GM12878 (cell line): ENCODE data around the gene DNAJC4. TPM values are rescaled to one million over a fixed set of nuclear protein-coding genes. Genes with fewer than 3 reads are reported as not detected.

Experiments used
- ATAC-seq: fragments of 200-7000 bp; cut with Tn5 transposase; 3 replicates; pipeline ENCODE4 v1.9.1; 2020; ENCODE audit warnings: mild to moderate bottlenecking, moderate library complexity
- BruUV-seq: library from RNA; stranded (reverse); fragments of 400-500 nt; replicated peaks from 2 replicates; lab custom pipeline; 2021; lab: Mats Ljungman, UMichigan
- CTCF ChIA-PET: fragments of 300-600 bp; sonication (Branson Sonifier 250); formaldehyde crosslinking; extraction: SDS; loops from one replicate; lab custom pipeline; 2021; ENCODE audit warnings: inconsistent platforms; lab: Yijun Ruan, JAX
- POLR2A ChIA-PET: fragments of 350-600 bp; formaldehyde crosslinking; extraction: SDS; loops from one replicate; lab custom pipeline; 2021; ENCODE audit warnings: inconsistent platforms; lab: Charles Lee
- RAD21 ChIA-PET: fragments of 300-600 bp; sonication (Branson Sonifier 250); formaldehyde crosslinking; loops from one replicate; lab custom pipeline; 2023; ENCODE audit warnings: antibody characterized with exemption; ENCODE audit not compliant: unreplicated experiment; lab: Charles Lee
- SMC1A ChIA-PET: fragments of 300-600 bp; sonication (Branson Sonifier 250); formaldehyde crosslinking; loops from one replicate; lab custom pipeline; 2023; ENCODE audit not compliant: unreplicated experiment, uncharacterized antibody; lab: Charles Lee
- DNase-seq: peaks from one replicate; pipeline ENCODE4 v3.0.0-alpha.2; 2011; ENCODE audit warnings: low read depth, low spot score
- FAIRE-seq: peaks from 3 replicates; lab custom pipeline; 2011; peaks lifted over from hg19 to GRCh38; lab: Jason Lieb, UNC
- H2AFZ ChIP-seq: 2 replicates; pipeline ENCODE4 v1.6.0; 2011; ENCODE audit warnings: low read depth, low read length, control low read depth; ENCODE audit not compliant: control insufficient read depth
- H3K27ac ChIP-seq: 2 replicates; pipeline ENCODE4 v1.5.1; 2011; ENCODE audit warnings: control low read depth; ENCODE audit not compliant: control insufficient read depth, insufficient read depth
- H3K27me3 ChIP-seq, 2 experiments: replicated peaks in 1 of 2; 2 replicates each; pipeline versions ENCODE4 v1.6.0 to v1.6.1; 2011; ENCODE audit warnings: low read length in 1 of 2; ENCODE audit not compliant: control insufficient read depth in 2 of 2, insufficient read depth in 2 of 2
- H3K36me3 ChIP-seq, 2 experiments: 2 replicates each; pipeline ENCODE4 v1.5.1; 2011; ENCODE audit warnings: low read length in 1 of 2; ENCODE audit not compliant: control insufficient read depth in 2 of 2, insufficient read depth in 2 of 2
- H3K4me1 ChIP-seq: 2 replicates; pipeline ENCODE4 v1.6.1; 2011; ENCODE audit warnings: mild to moderate bottlenecking, low read length, moderate library complexity, mixed read lengths; ENCODE audit not compliant: control insufficient read depth, insufficient read depth
- H3K4me2 ChIP-seq: 2 replicates; pipeline ENCODE4 v1.6.0; 2011; ENCODE audit warnings: control low read depth; ENCODE audit not compliant: control insufficient read depth, insufficient read depth
- H3K4me3 ChIP-seq: fragments of 200-600 bp; sonication (generic); 2 replicates; pipeline ENCODE4 v1.5.1; 2016
- H3K79me2 ChIP-seq: 2 replicates; pipeline ENCODE4 v1.6.0; 2011; ENCODE audit warnings: low read length; ENCODE audit not compliant: control insufficient read depth, insufficient read depth
- H3K9ac ChIP-seq: 2 replicates; pipeline ENCODE4 v1.8.0; 2011; ENCODE audit warnings: low read length, control low read depth, mixed read lengths; ENCODE audit not compliant: control insufficient read depth, insufficient read depth
- H3K9me3 ChIP-seq: replicated peaks from 3 replicates; pipeline ENCODE4 v1.5.1; 2011; ENCODE audit warnings: mild to moderate bottlenecking, low read length; ENCODE audit not compliant: control insufficient read depth, insufficient read depth
- H4K20me1 ChIP-seq: 2 replicates; pipeline ENCODE4 v1.6.0; 2011; ENCODE audit not compliant: control insufficient read depth, insufficient read depth
- ATF7 ChIP-seq: fragments of 450-650 bp; IDR thresholded peaks from 2 replicates; pipeline ENCODE4 v1.6.1; 2016; ENCODE audit warnings: low read depth, mild to moderate bottlenecking
- CBFB ChIP-seq: IDR thresholded peaks from 2 replicates; pipeline ENCODE4 v1.6.1; 2016; ENCODE audit warnings: antibody characterized with exemption, low read depth
- CHD1 ChIP-seq: IDR thresholded peaks from 2 replicates; pipeline ENCODE4 v1.6.1; 2012; ENCODE audit warnings: low read depth, low read length, improper control_type of control experiment
- CREM ChIP-seq: IDR thresholded peaks from 2 replicates; pipeline ENCODE4 v1.6.1; 2014; ENCODE audit warnings: antibody characterized with exemption, low read depth
- DPF2 ChIP-seq: fragments of 450-650 bp; IDR thresholded peaks from 2 replicates; pipeline ENCODE4 v1.6.1; 2017; ENCODE audit warnings: mild to moderate bottlenecking
- MTA3 ChIP-seq: IDR thresholded peaks from 2 replicates; pipeline ENCODE4 v1.6.1; 2012; ENCODE audit warnings: low read length, inconsistent platforms, borderline replicate concordance
- NFIC ChIP-seq: IDR thresholded peaks from 2 replicates; pipeline ENCODE4 v1.6.1; 2012; ENCODE audit warnings: low read depth, mild to moderate bottlenecking, inconsistent platforms, low read length, moderate library complexity
- RELA ChIP-seq: fragments of 450-650 bp; IDR thresholded peaks from 2 replicates; pipeline ENCODE4 v1.8.0; 2014; ENCODE audit warnings: borderline replicate concordance; ENCODE audit not compliant: partially characterized antibody
- SMARCA5 ChIP-seq: fragments of 450-650 bp; IDR thresholded peaks from 2 replicates; pipeline ENCODE4 v1.6.1; 2017; ENCODE audit warnings: mild to moderate bottlenecking
- TAF1 ChIP-seq: IDR thresholded peaks from 2 replicates; pipeline ENCODE4 v1.6.1; 2011; ENCODE audit warnings: mild to moderate bottlenecking, low read depth, low read length, borderline replicate concordance
- TARDBP ChIP-seq: IDR thresholded peaks from 2 replicates; pipeline ENCODE4 v1.6.1; 2016; ENCODE audit warnings: borderline replicate concordance
- ZSCAN29 ChIP-seq: fragments of 450-650 bp; IDR thresholded peaks from 2 replicates; pipeline ENCODE4 v1.6.1; 2017; ENCODE audit warnings: mild to moderate bottlenecking, moderate library complexity
- WGBS: methylation state at CpG from one replicate; pipeline ENCODE4 v1.1.6; 2016; ENCODE audit warnings: low lambda C conversion rate; ENCODE audit not compliant: insufficient replicate concordance, insufficient coverage; ENCODE audit errors: missing lambda C conversion rate; 5-methylcytosine and 5-hydroxymethylcytosine counted together
- in situ Hi-C: fragments of 300-500 bp; cut with MboI; formaldehyde crosslinking; loops from 9 replicates; pipeline ENCODE4 v1.14.3; 2018; ENCODE audit warnings: mixed read lengths
- intact Hi-C: fragments of 100-400 bp; cut with micrococcal nuclease; formaldehyde crosslinking; loops from one replicate; pipeline ENCODE4 v1.14.2; 2022; ENCODE audit not compliant: unreplicated experiment
- polyA plus RNA-seq, 11 experiments: library from polyadenylated mRNA; depleted of rRNA in 4 of 11; unstranded in 6 of 11; stranded (reverse) in 5 of 11; fragments of >200 nt; fragmentation: Nextera tagmentation in 4 of 11; fragmentation: Illumina TruSeq in 1 of 11; extraction: Ambion mirVana in 4 of 11; extraction: Trizol in 1 of 11; gene quantifications; 1 replicate in 1 of 11; 2 replicates in 10 of 11; pipeline versions ENCODE4 v1.2.1 to v1.2.3, GENCODE V29; 2011 to 2016; ENCODE audit warnings: inconsistent platforms in 2 of 11, missing spikeins in 2 of 11, low read depth in 1 of 11
- total RNA-seq, 4 experiments: library from RNA; depleted of rRNA in 3 of 4; stranded (reverse); fragments of >200 nt in 3 of 4; fragmentation: Illumina TruSeq in 1 of 4; extraction: Trizol in 1 of 4; gene quantifications; 2 replicates each; pipeline versions ENCODE4 v1.2.1 to v1.2.3, GENCODE V29; 2013 to 2021
- TF ChIP-seq, protein P1 (sequence below): fragments of 450-650 bp; formaldehyde crosslinking; IDR thresholded peaks from 2 replicates; pipeline ENCODE4 v1.4.0; 2020; ENCODE audit warnings: mild to moderate bottlenecking, moderate library complexity
- TF ChIP-seq, protein P2 (sequence below): fragments of 450-650 bp; conservative IDR thresholded peaks from 2 replicates; pipeline ENCODE4 v1.6.1; 2017; ENCODE audit warnings: mild to moderate bottlenecking, moderate library complexity
- TF ChIP-seq, protein P3 (sequence below): IDR thresholded peaks from 2 replicates; pipeline ENCODE4 v1.6.1; 2012; ENCODE audit warnings: low read depth, low read length, improper control_type of control experiment
- TF ChIP-seq, protein P4 (sequence below): fragments of 450-650 bp; IDR thresholded peaks from 2 replicates; pipeline ENCODE4 v1.6.1; 2016; ENCODE audit warnings: mild to moderate bottlenecking

DNAJC4 gene
- total and polyA plus RNA-seq, 10 of the 15 experiments (the other 5 are each of a cell fraction or from before 2014, with no cell fraction given), result 3.7 to 64.9 (median 30.1) TPM

DNA sequence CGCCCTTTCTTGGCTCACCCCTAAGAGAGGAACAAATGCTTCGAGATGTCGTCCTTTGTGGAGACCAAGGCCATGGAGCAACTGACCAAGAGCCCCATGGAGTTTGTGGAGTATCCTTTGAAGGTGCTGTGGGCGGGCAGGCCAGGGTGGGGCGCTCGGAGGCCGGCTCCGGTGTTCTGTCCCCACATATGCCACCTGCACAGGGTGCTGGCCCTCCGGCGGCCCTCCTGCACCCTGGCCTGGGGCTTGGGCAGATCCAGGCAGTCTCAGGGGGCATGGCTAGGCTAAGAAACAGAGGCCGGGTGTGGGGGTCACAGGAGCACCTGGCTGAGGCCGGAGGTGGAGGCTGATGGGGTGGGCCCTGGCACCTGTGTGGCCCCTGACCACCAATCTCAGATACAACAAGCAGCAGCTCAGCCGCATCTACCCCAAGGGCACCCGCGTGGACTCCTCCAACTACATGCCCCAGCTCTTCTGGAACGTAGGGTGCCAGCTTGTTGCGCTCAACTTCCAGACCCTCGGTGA, 31.3 kb downstream of the DNAJC4 start:
- H3K27ac ChIP-seq, result no peak overlapping the region
- no peaks in the 10 kb centered on the region for H3K27me3 ChIP-seq
- H3K79me2 ChIP-seq, result no peaks in the 10 kb centered on the region
- ChIA-PET SMC1A (no interaction called here), CTCF (interaction anchor here (1.5 to 2.0 kb wide), 3 partner anchors 10 to 39 kb away, joined by 4 to 9 read pairs (median 5); partner anchors contain the start of gene PLCB3), POLR2A (no interaction called here), RAD21 (interaction anchor here (0.5 kb wide), 1 partner anchor 48 kb away, joined by 3 read pairs; no protein-coding TSS in a partner anchor)
- in situ Hi-C loops, result no loop called here
- DNase-seq, result no peak
- H2AFZ ChIP-seq, result no peak overlapping the region
- no peak overlapping the region for H3K9ac ChIP-seq
- no peak for FAIRE-seq
- intact Hi-C loops, result no loop called here
- H3K36me3 ChIP-seq, result peaks cover 0 to 5% of the 10 kb centered on the region in 2 experiments; a peak in 2 of 4 replicates
- H3K9me3 ChIP-seq, result no peaks in the 10 kb centered on the region
- BruUV-seq, result no TSS peak
- no peak for ATAC-seq
- H3K4me3 ChIP-seq, result no peak overlapping the region
- peaks cover 11% of the 10 kb centered on the region for H3K4me1 ChIP-seq
- WGBS, result 86% methylated on average over 18 of the region's 18 CpGs
- H4K20me1 ChIP-seq, result no peaks in the 10 kb centered on the region
- H3K4me2 ChIP-seq, result no peak overlapping the region
- TF ChIP-seq NFIC (no peak), DPF2 (no peak), CREM (no peak), CHD1 (no peak), TARDBP (no peak), RELA (no peak), MTA3 (no peak), TAF1 (no peak), ATF7 (no peak), CBFB (no peak), ZSCAN29 (no peak), SMARCA5 (no peak)
- TF ChIP-seq, protein P1, sequence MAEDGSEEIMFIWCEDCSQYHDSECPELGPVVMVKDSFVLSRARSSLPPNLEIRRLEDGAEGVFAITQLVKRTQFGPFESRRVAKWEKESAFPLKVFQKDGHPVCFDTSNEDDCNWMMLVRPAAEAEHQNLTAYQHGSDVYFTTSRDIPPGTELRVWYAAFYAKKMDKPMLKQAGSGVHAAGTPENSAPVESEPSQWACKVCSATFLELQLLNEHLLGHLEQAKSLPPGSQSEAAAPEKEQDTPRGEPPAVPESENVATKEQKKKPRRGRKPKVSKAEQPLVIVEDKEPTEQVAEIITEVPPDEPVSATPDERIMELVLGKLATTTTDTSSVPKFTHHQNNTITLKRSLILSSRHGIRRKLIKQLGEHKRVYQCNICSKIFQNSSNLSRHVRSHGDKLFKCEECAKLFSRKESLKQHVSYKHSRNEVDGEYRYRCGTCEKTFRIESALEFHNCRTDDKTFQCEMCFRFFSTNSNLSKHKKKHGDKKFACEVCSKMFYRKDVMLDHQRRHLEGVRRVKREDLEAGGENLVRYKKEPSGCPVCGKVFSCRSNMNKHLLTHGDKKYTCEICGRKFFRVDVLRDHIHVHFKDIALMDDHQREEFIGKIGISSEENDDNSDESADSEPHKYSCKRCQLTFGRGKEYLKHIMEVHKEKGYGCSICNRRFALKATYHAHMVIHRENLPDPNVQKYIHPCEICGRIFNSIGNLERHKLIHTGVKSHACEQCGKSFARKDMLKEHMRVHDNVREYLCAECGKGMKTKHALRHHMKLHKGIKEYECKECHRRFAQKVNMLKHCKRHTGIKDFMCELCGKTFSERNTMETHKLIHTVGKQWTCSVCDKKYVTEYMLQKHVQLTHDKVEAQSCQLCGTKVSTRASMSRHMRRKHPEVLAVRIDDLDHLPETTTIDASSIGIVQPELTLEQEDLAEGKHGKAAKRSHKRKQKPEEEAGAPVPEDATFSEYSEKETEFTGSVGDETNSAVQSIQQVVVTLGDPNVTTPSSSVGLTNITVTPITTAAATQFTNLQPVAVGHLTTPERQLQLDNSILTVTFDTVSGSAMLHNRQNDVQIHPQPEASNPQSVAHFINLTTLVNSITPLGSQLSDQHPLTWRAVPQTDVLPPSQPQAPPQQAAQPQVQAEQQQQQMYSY (CRISPR knock-in tag), result no peak
- TF ChIP-seq, protein P2, sequence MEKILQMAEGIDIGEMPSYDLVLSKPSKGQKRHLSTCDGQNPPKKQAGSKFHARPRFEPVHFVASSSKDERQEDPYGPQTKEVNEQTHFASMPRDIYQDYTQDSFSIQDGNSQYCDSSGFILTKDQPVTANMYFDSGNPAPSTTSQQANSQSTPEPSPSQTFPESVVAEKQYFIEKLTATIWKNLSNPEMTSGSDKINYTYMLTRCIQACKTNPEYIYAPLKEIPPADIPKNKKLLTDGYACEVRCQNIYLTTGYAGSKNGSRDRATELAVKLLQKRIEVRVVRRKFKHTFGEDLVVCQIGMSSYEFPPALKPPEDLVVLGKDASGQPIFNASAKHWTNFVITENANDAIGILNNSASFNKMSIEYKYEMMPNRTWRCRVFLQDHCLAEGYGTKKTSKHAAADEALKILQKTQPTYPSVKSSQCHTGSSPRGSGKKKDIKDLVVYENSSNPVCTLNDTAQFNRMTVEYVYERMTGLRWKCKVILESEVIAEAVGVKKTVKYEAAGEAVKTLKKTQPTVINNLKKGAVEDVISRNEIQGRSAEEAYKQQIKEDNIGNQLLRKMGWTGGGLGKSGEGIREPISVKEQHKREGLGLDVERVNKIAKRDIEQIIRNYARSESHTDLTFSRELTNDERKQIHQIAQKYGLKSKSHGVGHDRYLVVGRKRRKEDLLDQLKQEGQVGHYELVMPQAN, result no peak
- TF ChIP-seq, protein P3, sequence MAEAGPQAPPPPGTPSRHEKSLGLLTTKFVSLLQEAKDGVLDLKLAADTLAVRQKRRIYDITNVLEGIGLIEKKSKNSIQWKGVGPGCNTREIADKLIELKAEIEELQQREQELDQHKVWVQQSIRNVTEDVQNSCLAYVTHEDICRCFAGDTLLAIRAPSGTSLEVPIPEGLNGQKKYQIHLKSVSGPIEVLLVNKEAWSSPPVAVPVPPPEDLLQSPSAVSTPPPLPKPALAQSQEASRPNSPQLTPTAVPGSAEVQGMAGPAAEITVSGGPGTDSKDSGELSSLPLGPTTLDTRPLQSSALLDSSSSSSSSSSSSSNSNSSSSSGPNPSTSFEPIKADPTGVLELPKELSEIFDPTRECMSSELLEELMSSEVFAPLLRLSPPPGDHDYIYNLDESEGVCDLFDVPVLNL, result no peak
- TF ChIP-seq, protein P4, sequence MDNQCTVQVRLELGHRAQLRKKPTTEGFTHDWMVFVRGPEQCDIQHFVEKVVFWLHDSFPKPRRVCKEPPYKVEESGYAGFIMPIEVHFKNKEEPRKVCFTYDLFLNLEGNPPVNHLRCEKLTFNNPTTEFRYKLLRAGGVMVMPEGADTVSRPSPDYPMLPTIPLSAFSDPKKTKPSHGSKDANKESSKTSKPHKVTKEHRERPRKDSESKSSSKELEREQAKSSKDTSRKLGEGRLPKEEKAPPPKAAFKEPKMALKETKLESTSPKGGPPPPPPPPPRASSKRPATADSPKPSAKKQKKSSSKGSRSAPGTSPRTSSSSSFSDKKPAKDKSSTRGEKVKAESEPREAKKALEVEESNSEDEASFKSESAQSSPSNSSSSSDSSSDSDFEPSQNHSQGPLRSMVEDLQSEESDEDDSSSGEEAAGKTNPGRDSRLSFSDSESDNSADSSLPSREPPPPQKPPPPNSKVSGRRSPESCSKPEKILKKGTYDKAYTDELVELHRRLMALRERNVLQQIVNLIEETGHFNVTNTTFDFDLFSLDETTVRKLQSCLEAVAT, result no peak
